Measurements from ENCODE around the gene COCH. TPM values are rescaled to one million over a fixed set of nuclear protein-coding genes. Genes with fewer than 3 reads are reported as not detected.
"Not testable (repeated sequence)": the region's sequence is repeated elsewhere in the genome, so short reads cannot be mapped to it uniquely, and the experiment has no call there.

COCH gene
- total RNA-seq, 1 donor from 2014 or later: 1.2 TPM

- not testable (repeated sequence) for DNase-seq
These were observed 59.6 kb downstream of the COCH start for GRCh38 chr14:30933937-30934336.

GRCh38 chr14:30935445-30935844, 61.1 kb downstream of the COCH start:
- no peak for DNase-seq

- DNase-seq: no peak
These were observed 64.3 kb downstream of the COCH start for GRCh38 chr14:30938617-30939016.

Other genes starting within 250 kb of the COCH start
- 6.8 TPM in 2 replicates for gene AP4S1, start 151.1 kb downstream of the COCH start, total RNA-seq
- gene STRN3, start 151.8 kb downstream of the COCH start, total RNA-seq: 56.4 and 62.3 TPM in 2 replicates

Data from dermis blood vessel endothelial cell (primary cell).